ENCODE results near the gene WDR62. TPM values are rescaled to one million over a fixed set of nuclear protein-coding genes. Genes with fewer than 3 reads are reported as not detected.

The WDR62 gene
- total RNA-seq, 1 donor from 2014 or later, result 0.26 TPM

DNA sequence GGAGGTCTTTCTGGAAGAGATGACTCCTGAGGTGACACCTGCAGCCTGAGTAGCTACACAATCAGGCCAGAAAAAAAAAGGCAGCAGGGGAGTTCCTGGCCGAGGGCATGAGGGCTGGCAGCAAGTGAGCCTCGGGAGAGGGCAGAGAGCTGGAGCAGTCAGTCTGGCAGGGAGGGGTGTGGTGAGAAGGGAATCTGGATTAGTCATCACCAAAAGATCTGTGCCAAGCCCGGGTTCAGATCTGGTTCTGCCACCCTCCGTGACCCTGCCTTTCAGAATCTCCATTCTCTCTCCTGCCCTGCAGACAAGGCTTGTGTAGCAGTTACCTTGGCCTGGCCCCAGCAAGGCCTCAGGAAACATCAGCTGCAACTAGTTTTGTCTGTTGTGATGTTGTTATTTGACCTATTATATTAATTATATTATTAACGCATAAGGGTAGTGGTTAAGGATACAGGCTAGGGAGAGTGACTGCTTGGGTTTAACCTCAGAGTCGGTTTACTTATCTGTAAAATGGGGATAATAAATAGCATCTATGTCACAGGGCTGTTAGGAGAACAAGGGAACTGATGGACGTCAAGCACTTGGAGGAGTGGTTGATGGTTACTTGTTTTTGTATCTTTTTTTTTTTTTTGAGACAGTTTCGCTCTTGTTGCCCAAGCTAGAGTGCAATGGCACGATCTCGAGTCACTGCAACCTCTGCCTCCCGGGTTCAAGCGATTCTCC is 82.4 kb downstream of the WDR62 start:
- Histone ChIP-seq H3K36me3 (ENCODE audit: control insufficient read depth, insufficient read depth, low read length) (peaks cover 4% of the 10 kb centered on the region), H3K4me3 (ENCODE audit: low read depth, low read length) (no peak overlapping the region), H3K27me3 (ENCODE audit: control insufficient read depth, insufficient read depth, low read length) (no peaks in the 10 kb centered on the region)
- TF ChIP-seq, protein P1, sequence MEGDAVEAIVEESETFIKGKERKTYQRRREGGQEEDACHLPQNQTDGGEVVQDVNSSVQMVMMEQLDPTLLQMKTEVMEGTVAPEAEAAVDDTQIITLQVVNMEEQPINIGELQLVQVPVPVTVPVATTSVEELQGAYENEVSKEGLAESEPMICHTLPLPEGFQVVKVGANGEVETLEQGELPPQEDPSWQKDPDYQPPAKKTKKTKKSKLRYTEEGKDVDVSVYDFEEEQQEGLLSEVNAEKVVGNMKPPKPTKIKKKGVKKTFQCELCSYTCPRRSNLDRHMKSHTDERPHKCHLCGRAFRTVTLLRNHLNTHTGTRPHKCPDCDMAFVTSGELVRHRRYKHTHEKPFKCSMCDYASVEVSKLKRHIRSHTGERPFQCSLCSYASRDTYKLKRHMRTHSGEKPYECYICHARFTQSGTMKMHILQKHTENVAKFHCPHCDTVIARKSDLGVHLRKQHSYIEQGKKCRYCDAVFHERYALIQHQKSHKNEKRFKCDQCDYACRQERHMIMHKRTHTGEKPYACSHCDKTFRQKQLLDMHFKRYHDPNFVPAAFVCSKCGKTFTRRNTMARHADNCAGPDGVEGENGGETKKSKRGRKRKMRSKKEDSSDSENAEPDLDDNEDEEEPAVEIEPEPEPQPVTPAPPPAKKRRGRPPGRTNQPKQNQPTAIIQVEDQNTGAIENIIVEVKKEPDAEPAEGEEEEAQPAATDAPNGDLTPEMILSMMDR (IDR thresholded peaks at IDR 0.05; ENCODE audit: insufficient read depth, low read length, severe bottlenecking), result no peak
- DNase-seq (ENCODE audit: low read depth), result peak; percentile 95
- peak; percentile 87 for FAIRE-seq

DNA sequence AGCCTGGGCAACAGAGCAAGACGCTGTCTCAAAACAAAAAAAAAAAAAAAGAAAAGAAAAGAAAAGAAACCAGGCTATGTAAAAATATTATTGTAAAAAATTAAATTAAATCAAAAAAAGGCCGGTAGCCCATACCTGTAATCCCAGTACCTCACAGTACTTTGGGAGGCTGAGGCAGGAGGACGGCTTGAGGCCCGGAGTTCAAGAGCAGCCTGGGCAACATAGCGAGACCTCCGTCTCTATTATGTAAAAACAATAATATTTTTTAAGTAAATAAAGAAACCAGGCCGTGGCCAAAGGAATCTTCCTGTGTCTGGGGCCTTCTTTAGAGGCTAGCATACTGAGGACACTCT is 84.4 kb downstream of the WDR62 start:
- DNase-seq (ENCODE audit: low read depth), result no peak
- no peak for FAIRE-seq
- no peaks in the 10 kb centered on the region for H3K27me3 ChIP-seq (ENCODE audit: control insufficient read depth, insufficient read depth, low read length)
- TF ChIP-seq, protein P1 (IDR thresholded peaks at IDR 0.05; ENCODE audit: insufficient read depth, low read length, severe bottlenecking), result no peak
- H3K36me3 ChIP-seq (ENCODE audit: control insufficient read depth, insufficient read depth, low read length), result peaks cover 16% of the 10 kb centered on the region
- peak overlapping the region; percentile 98 for H3K4me3 ChIP-seq (ENCODE audit: low read depth, low read length)

DNA sequence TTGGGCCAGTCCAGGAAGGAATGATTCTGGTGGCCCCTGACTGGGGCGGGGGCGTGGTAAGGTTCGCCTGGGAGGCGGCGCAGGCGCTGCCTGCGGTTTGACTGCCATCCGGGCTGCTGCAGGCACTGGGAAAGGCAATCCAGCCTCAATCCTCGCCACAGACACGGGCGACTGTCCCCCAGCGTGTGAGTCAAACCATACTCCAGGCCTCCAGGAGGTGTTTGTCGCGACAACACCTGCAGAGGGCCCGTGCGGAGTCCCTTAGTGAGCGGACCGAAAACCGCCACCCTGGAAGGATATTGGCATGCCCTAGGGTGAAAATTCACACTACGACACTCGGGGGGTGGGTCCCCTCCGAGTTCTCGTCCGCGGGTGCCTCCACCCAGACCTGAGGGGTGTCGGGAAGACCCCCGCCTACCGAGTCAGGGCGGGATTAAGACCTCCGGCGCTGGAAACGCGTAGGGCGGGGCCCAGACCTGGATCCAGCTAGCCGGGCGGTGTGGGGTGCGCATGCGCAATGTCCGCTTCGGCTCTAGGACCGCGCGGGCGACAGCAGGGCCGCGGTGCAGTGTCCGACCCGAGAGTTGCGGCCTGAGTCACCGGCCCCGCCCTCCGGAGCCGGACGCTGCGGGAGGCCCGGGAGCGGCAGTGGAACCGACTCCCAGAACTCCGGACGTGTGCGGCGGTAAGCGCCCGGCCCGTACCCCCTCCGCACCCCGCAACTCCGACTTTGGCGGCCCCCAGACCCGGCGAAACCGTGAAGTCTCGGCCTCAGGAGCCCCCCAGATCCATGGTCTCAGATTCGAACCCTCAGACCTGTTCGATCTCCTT is 85.0 kb downstream of the WDR62 start, which contains the start of gene CAPNS1:
Gene CAPNS1, plus strand, starts transcription at position 594 of the 831 bp plus-strand sequence. CDS start 946 bp downstream, outside the sequence.
- Histone ChIP-seq H3K4me3 (ENCODE audit: low read depth, low read length) (peak within 1 kb of the TSS; percentile 98), H3K27me3 (ENCODE audit: control insufficient read depth, insufficient read depth, low read length) (no peaks in the 10 kb centered on the region), H3K36me3 (ENCODE audit: control insufficient read depth, insufficient read depth, low read length) (peaks cover 21% of the 10 kb centered on the region)
- FAIRE-seq (no peak), DNase-seq (ENCODE audit: low read depth) (peak; percentile 88)
- TF ChIP-seq, protein P1 (IDR thresholded peaks at IDR 0.05; ENCODE audit: insufficient read depth, low read length, severe bottlenecking), result peak; percentile 11

DNA sequence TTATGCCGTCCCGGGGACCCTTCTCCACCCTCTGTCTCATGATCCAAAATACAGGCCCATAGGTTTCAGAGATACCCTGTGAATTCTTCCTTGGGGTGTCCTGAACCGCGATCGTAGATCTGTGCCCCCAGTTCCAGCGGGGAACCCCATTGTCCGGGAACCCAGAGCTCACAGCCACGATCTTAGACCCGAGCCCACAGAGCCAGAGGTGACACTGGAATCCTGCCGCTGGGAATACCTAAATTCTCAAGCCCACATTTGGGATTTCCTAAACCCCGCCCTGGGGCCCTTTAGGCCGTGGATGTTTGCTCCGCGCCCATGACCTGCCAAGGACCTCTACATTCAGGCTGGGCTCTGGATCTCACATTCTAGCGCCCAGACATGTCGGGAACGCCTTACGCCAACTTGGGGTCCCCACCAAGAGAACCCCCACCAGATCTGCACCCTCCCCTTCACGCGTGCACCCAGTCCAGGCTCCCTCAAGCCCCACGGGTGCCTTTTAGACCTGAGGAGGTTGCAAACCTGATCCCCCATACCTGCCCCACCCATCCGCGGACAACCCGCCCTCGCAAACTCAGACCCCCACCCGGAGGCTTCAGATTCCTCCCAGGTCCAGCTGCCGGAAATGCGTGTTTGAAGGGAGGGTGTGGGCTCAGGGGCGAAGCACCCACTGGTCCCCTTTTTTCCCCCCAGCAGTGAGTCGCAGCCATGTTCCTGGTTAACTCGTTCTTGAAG is 85.8 kb downstream of the WDR62 start:
- TF ChIP-seq, protein P1 (IDR thresholded peaks at IDR 0.05; ENCODE audit: insufficient read depth, low read length, severe bottlenecking), result no peak
- DNase-seq (ENCODE audit: low read depth), result peak; percentile 51
- peak overlapping the region; percentile 98 for H3K4me3 ChIP-seq (ENCODE audit: low read depth, low read length)

DNA sequence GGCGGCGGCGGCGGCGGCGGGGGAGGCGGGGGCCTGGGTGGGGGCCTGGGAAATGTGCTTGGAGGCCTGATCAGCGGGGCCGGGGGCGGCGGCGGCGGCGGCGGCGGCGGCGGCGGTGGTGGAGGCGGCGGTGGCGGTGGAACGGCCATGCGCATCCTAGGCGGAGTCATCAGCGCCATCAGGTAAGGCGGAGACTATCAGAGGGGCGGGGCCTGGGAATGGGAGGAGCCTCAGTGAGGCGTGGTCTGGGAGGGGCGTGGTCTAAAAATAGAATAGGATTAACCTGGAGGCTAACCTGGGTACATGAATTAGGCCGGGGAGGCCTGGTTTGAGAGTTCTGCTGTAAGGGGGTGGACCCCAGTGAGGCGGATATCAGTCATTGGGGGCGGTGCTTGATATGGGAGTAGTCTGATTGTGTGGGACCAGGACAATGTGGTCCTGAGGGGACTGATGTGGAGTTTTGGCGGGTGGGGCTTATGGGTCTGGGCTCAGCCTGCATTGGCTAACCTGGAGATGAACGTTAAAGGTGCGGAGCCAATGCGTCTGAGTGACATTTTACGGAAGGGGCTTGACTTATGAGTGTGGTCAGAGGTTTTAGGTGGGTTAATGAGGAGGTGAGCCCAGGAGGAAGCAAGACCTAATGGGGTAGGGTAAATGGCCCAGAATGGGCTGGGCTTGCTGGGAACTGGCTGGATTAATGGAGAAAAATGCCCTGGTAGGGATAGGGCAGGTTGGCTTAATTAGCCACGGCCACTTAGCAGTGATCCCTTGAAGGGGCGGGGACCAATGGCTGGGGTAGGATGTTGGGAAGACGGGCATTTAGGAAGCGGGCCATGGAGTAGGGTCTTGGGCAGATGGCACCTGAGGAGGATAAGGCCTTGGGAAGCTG is 86.6 kb downstream of the WDR62 start:
- H3K27me3 ChIP-seq (ENCODE audit: control insufficient read depth, insufficient read depth, low read length), result no peaks in the 10 kb centered on the region
- DNase-seq (ENCODE audit: low read depth) (peak; percentile 83), FAIRE-seq (no peak)

More for the DNA sequence above, 85.8 kb downstream of the WDR62 start:
- no peak for FAIRE-seq
- Histone ChIP-seq H3K27me3 (ENCODE audit: control insufficient read depth, insufficient read depth, low read length) (no peaks in the 10 kb centered on the region), H3K36me3 (ENCODE audit: control insufficient read depth, insufficient read depth, low read length) (peaks cover 24% of the 10 kb centered on the region)

More for the DNA sequence above, 86.6 kb downstream of the WDR62 start:
- TF ChIP-seq, protein P1 (IDR thresholded peaks at IDR 0.05; ENCODE audit: insufficient read depth, low read length, severe bottlenecking), result no peak
- Histone ChIP-seq H3K36me3 (ENCODE audit: control insufficient read depth, insufficient read depth, low read length) (peaks cover 32% of the 10 kb centered on the region), H3K4me3 (ENCODE audit: low read depth, low read length) (peak overlapping the region; percentile 98)

Measured in bronchial epithelial cell (primary cell).